Measurements from ENCODE around the gene PRKCA. TPM values are rescaled to one million over a fixed set of nuclear protein-coding genes. Genes with fewer than 3 reads are reported as not detected.

PRKCA gene
- total RNA-seq, 3 donors from 2014 or later = 42.3 to 77.7 (median 56.3) TPM

- peaks cover 4% of the 10 kb centered on the region for H3K4me1 ChIP-seq (ENCODE audit: low read depth)
- intact Hi-C loops (cut with DNase I, micrococcal nuclease) = no loop called here
- no peak for DNase-seq
- ATAC-seq = no peak
- no peak overlapping the region for H3K4me3 ChIP-seq
- no peak for TF ChIP-seq CTCF (IDR thresholded peaks at IDR 0.05)
- no peaks in the 10 kb centered on the region for H3K9me3 ChIP-seq
- H3K36me3 ChIP-seq (ENCODE audit: low read depth) = no peaks in the 10 kb centered on the region
Observed at GRCh38 chr17:66427134-66427533, 124.7 kb downstream of the PRKCA start.

- H3K36me3 ChIP-seq (ENCODE audit: low read depth) = no peaks in the 10 kb centered on the region
- intact Hi-C loops (cut with DNase I, micrococcal nuclease) = no loop called here
- peaks cover 4% of the 10 kb centered on the region for H3K4me1 ChIP-seq (ENCODE audit: low read depth)
- no peaks in the 10 kb centered on the region for H3K9me3 ChIP-seq
- no peak for ATAC-seq
- no peak for DNase-seq
- no peak for TF ChIP-seq CTCF (IDR thresholded peaks at IDR 0.05)
- H3K4me3 ChIP-seq = no peak overlapping the region
Observed at GRCh38 chr17:66429680-66430079, 127.3 kb downstream of the PRKCA start.

- DNase-seq = no peak
- TF ChIP-seq CTCF (IDR thresholded peaks at IDR 0.05) = no peak
- intact Hi-C loops (cut with DNase I, micrococcal nuclease) = no loop called here
- H3K4me3 ChIP-seq = no peak overlapping the region
- no peaks in the 10 kb centered on the region for H3K9me3 ChIP-seq
- ATAC-seq = no peak
- peaks cover 4% of the 10 kb centered on the region for H3K4me1 ChIP-seq (ENCODE audit: low read depth)
- no peaks in the 10 kb centered on the region for H3K36me3 ChIP-seq (ENCODE audit: low read depth)
Observed at GRCh38 chr17:66430846-66431795, 128.7 kb downstream of the PRKCA start.

- H3K9me3 ChIP-seq = no peaks in the 10 kb centered on the region
- TF ChIP-seq CTCF (IDR thresholded peaks at IDR 0.05) = no peak
- H3K36me3 ChIP-seq (ENCODE audit: low read depth) = no peaks in the 10 kb centered on the region
- intact Hi-C loops (cut with DNase I, micrococcal nuclease) = no loop called here
- no peaks in the 10 kb centered on the region for H3K4me1 ChIP-seq (ENCODE audit: low read depth)
- ATAC-seq (no peak), DNase-seq (no peak)
- H3K4me3 ChIP-seq = no peak overlapping the region
Observed at GRCh38 chr17:66431910-66432309, 129.5 kb downstream of the PRKCA start.

GRCh38 chr17:66432411-66432957, 130.1 kb downstream of the PRKCA start:
- no peaks in the 10 kb centered on the region for H3K4me1 ChIP-seq (ENCODE audit: low read depth)
- intact Hi-C loops (cut with DNase I, micrococcal nuclease) = no loop called here
- no peak for TF ChIP-seq CTCF (IDR thresholded peaks at IDR 0.05)
- DNase-seq (no peak), ATAC-seq (no peak)
- no peaks in the 10 kb centered on the region for H3K9me3 ChIP-seq
- H3K36me3 ChIP-seq (ENCODE audit: low read depth) = no peaks in the 10 kb centered on the region
- no peak overlapping the region for H3K4me3 ChIP-seq
